ENCODE measurements around the gene ANKRD37.
"Not testable (repeated sequence)": the region's sequence is repeated elsewhere in the genome, so short reads cannot be mapped to it uniquely, and the experiment has no call there.

The ANKRD37 gene

GRCh38 chr4:185396724-185397385, at the start of gene ANKRD37:
Gene ANKRD37 (plus strand): TSS chr4:185396841. CDS start chr4:185396924, 83 bp downstream.
- H3K27me3 Mint-ChIP-seq: no peaks in the 10 kb centered on the region
- peak within 1 kb of the TSS; percentile 96 for H3K27ac Mint-ChIP-seq
- H3K9me3 Mint-ChIP-seq: no peaks in the 10 kb centered on the region
- peaks cover 43% of the 10 kb centered on the region for H3K4me1 Mint-ChIP-seq (ENCODE audit: low read depth)
- H3K4me3 Mint-ChIP-seq: peak within 1 kb of the TSS; percentile 94
- H3K36me3 Mint-ChIP-seq (ENCODE audit: low read depth): peaks cover 42% of the 10 kb centered on the region

GRCh38 chr4:185346975-185347601, 49.6 kb upstream of the ANKRD37 start:
- Mint-ChIP-seq H3K9me3 (no peaks in the 10 kb centered on the region), H3K4me3 (no peak overlapping the region), H3K4me1 (ENCODE audit: low read depth) (peaks cover 34% of the 10 kb centered on the region), H3K36me3 (ENCODE audit: low read depth) (peaks cover 75% of the 10 kb centered on the region), H3K27me3 (no peaks in the 10 kb centered on the region), H3K27ac (no peak overlapping the region)

DNA sequence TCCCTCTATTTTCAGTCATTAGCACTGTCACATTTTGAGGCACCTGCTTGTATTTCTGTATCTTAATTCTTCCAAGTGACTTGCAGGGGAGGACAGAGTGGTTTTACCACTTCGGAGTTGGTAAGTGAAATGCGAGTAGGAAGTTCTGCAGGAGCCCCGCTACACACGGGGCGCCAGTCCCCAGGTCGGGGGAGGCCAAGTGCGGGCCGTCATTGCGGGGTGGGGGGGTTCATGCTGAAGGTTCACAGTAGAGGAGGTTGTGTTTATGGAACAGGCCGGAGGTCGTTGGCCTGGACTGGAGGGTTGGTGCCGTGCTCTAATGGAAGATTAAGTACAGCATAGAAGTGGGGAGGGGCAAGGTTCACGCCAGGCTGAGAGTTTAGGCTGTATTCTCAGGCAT, 45.0 kb upstream of the ANKRD37 start:
- peaks cover 58% of the 10 kb centered on the region for H3K36me3 Mint-ChIP-seq (ENCODE audit: low read depth)
- H3K9me3 Mint-ChIP-seq: no peaks in the 10 kb centered on the region
- no peak overlapping the region for H3K4me3 Mint-ChIP-seq
- no peaks in the 10 kb centered on the region for H3K27me3 Mint-ChIP-seq
- peaks cover 4% of the 10 kb centered on the region for H3K4me1 Mint-ChIP-seq (ENCODE audit: low read depth)
- no peak overlapping the region for H3K27ac Mint-ChIP-seq

- H3K27ac Mint-ChIP-seq: no peak overlapping the region
- H3K9me3 Mint-ChIP-seq: no peaks in the 10 kb centered on the region
These were observed 44.4 kb upstream of the ANKRD37 start for GRCh38 chr4:185352202-185352601.

GRCh38 chr4:185352741-185353140, 43.9 kb upstream of the ANKRD37 start:
- H3K4me3 Mint-ChIP-seq: no peak overlapping the region
- H3K4me1 Mint-ChIP-seq (ENCODE audit: low read depth): peaks cover 10% of the 10 kb centered on the region
- peaks cover 60% of the 10 kb centered on the region for H3K36me3 Mint-ChIP-seq (ENCODE audit: low read depth)
- no peaks in the 10 kb centered on the region for H3K9me3 Mint-ChIP-seq
- H3K27me3 Mint-ChIP-seq: no peaks in the 10 kb centered on the region
- no peak overlapping the region for H3K27ac Mint-ChIP-seq

More at GRCh38 chr4:185352202-185352601, 44.4 kb upstream of the ANKRD37 start:
- peaks cover 58% of the 10 kb centered on the region for H3K36me3 Mint-ChIP-seq (ENCODE audit: low read depth)
- H3K4me3 Mint-ChIP-seq: no peak overlapping the region
- peaks cover 5% of the 10 kb centered on the region for H3K4me1 Mint-ChIP-seq (ENCODE audit: low read depth)
- no peaks in the 10 kb centered on the region for H3K27me3 Mint-ChIP-seq

- no peak overlapping the region for H3K27ac Mint-ChIP-seq
- no peaks in the 10 kb centered on the region for H3K9me3 Mint-ChIP-seq
- H3K4me1 Mint-ChIP-seq (ENCODE audit: low read depth): peaks cover 10% of the 10 kb centered on the region
- no peak overlapping the region for H3K4me3 Mint-ChIP-seq
- H3K27me3 Mint-ChIP-seq: no peaks in the 10 kb centered on the region
- H3K36me3 Mint-ChIP-seq (ENCODE audit: low read depth): peaks cover 36% of the 10 kb centered on the region
These were observed 39.4 kb upstream of the ANKRD37 start for GRCh38 chr4:185357211-185357610.

GRCh38 chr4:185357733-185358440, 38.8 kb upstream of the ANKRD37 start:
- Mint-ChIP-seq H3K27me3 (no peaks in the 10 kb centered on the region), H3K27ac (no peak overlapping the region), H3K4me1 (ENCODE audit: low read depth) (peaks cover 10% of the 10 kb centered on the region), H3K4me3 (no peak overlapping the region), H3K9me3 (no peaks in the 10 kb centered on the region), H3K36me3 (ENCODE audit: low read depth) (peaks cover 31% of the 10 kb centered on the region)

GRCh38 chr4:185358514-185358913, 38.1 kb upstream of the ANKRD37 start:
- Mint-ChIP-seq H3K9me3 (no peaks in the 10 kb centered on the region), H3K4me3 (no peak overlapping the region), H3K4me1 (ENCODE audit: low read depth) (peaks cover 10% of the 10 kb centered on the region), H3K27me3 (no peaks in the 10 kb centered on the region), H3K36me3 (ENCODE audit: low read depth) (peaks cover 32% of the 10 kb centered on the region), H3K27ac (no peak overlapping the region)

DNA sequence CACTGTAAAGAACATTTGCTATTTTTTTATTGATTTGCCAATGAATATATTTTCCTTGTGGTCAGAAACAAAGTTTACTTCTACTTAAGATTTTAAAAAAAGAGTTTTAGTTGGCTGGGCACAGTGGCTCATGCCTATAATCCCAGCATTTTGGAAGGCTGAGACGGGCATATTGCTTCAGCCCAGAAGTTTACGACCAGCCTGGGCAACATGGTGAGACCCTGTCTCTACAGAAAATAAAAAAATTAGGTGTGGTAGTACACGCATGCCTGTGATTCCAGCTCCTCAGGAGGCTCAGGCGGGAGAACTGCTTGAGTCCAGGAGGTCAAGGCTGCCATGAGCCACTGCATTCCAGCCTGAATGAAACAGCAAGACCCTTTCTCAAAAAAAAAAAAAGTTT, 37.7 kb upstream of the ANKRD37 start:
- no peak overlapping the region for H3K4me3 Mint-ChIP-seq
- H3K27ac Mint-ChIP-seq: no peak overlapping the region
- no peaks in the 10 kb centered on the region for H3K27me3 Mint-ChIP-seq
- H3K9me3 Mint-ChIP-seq: no peaks in the 10 kb centered on the region
- peaks cover 10% of the 10 kb centered on the region for H3K4me1 Mint-ChIP-seq (ENCODE audit: low read depth)
- H3K36me3 Mint-ChIP-seq (ENCODE audit: low read depth): peaks cover 31% of the 10 kb centered on the region

- H3K9me3 Mint-ChIP-seq: no peaks in the 10 kb centered on the region
- no peak overlapping the region for H3K27ac Mint-ChIP-seq
- no peak overlapping the region for H3K4me3 Mint-ChIP-seq
- peaks cover 10% of the 10 kb centered on the region for H3K4me1 Mint-ChIP-seq (ENCODE audit: low read depth)
- H3K36me3 Mint-ChIP-seq (ENCODE audit: low read depth): peaks cover 31% of the 10 kb centered on the region
- no peaks in the 10 kb centered on the region for H3K27me3 Mint-ChIP-seq
These were observed 36.7 kb upstream of the ANKRD37 start for GRCh38 chr4:185359767-185360446.

- H3K4me3 Mint-ChIP-seq: no peak overlapping the region
- H3K27me3 Mint-ChIP-seq: no peaks in the 10 kb centered on the region
- H3K4me1 Mint-ChIP-seq (ENCODE audit: low read depth): peaks cover 9% of the 10 kb centered on the region
- H3K9me3 Mint-ChIP-seq: no peaks in the 10 kb centered on the region
- H3K27ac Mint-ChIP-seq: no peak overlapping the region
- peaks cover 29% of the 10 kb centered on the region for H3K36me3 Mint-ChIP-seq (ENCODE audit: low read depth)
These were observed 34.8 kb upstream of the ANKRD37 start for GRCh38 chr4:185361872-185362271.

GRCh38 chr4:185362570-185362969, 34.1 kb upstream of the ANKRD37 start:
- not testable (repeated sequence) for H3K27ac Mint-ChIP-seq; H3K9me3 Mint-ChIP-seq; H3K4me1 Mint-ChIP-seq (ENCODE audit: low read depth); H3K27me3 Mint-ChIP-seq; H3K4me3 Mint-ChIP-seq
- H3K36me3 Mint-ChIP-seq (ENCODE audit: low read depth): peaks cover 22% of the 10 kb centered on the region

- H3K27ac Mint-ChIP-seq: no peak overlapping the region
- H3K27me3 Mint-ChIP-seq: no peaks in the 10 kb centered on the region
- H3K9me3 Mint-ChIP-seq: no peaks in the 10 kb centered on the region
- no peaks in the 10 kb centered on the region for H3K4me1 Mint-ChIP-seq (ENCODE audit: low read depth)
- H3K36me3 Mint-ChIP-seq (ENCODE audit: low read depth): peaks cover 18% of the 10 kb centered on the region
- no peak overlapping the region for H3K4me3 Mint-ChIP-seq
These were observed 33.4 kb upstream of the ANKRD37 start for GRCh38 chr4:185363251-185363650.

DNA sequence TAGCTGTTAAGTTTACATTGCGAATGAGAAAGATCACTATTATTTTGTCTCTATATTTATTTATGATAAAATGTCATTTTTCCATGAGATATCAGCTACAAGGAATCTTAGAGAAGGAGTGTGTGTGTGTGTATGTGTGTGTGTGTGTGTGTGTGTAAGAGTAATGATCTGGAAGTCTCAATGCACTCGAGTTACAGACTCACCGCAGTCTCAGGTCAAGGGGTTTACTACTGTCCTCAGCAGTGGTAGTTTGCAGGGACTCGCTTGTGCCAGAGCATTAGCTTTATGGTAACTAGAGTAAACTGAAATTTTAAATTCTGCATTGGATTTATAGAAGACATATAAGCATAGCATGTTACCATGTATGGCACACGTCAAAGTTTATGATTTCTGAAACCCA, 31.8 kb upstream of the ANKRD37 start:
- H3K27me3 Mint-ChIP-seq: no peaks in the 10 kb centered on the region
- peaks cover 10% of the 10 kb centered on the region for H3K36me3 Mint-ChIP-seq (ENCODE audit: low read depth)
- no peak overlapping the region for H3K27ac Mint-ChIP-seq
- H3K4me1 Mint-ChIP-seq (ENCODE audit: low read depth): no peaks in the 10 kb centered on the region
- H3K9me3 Mint-ChIP-seq: no peaks in the 10 kb centered on the region
- H3K4me3 Mint-ChIP-seq: no peak overlapping the region

GRCh38 chr4:185369731-185370130, 26.9 kb upstream of the ANKRD37 start:
- peaks cover 14% of the 10 kb centered on the region for H3K36me3 Mint-ChIP-seq (ENCODE audit: low read depth)
- H3K27me3 Mint-ChIP-seq: no peaks in the 10 kb centered on the region
- H3K9me3 Mint-ChIP-seq: no peaks in the 10 kb centered on the region
- H3K4me3 Mint-ChIP-seq: no peak overlapping the region
- H3K27ac Mint-ChIP-seq: no peak overlapping the region
- H3K4me1 Mint-ChIP-seq (ENCODE audit: low read depth): no peaks in the 10 kb centered on the region

Data from stimulated activated naive CD8-positive, alpha-beta T cell treated with anti-CD3 and anti-CD28 coated beads, Interleukin-15, Interleukin-2, amounts not matched to agents 100 ng/mL and 50 ng/mL, for 24 hours (primary cell).